ENCODE data around the gene APLF. TPM values are rescaled to one million over a fixed set of nuclear protein-coding genes. Genes with fewer than 3 reads are reported as not detected.

Gene APLF
- total and polyA plus RNA-seq, 2 donors (not counting 3 experiments of a cell fraction or from before 2014, with no cell fraction given), result 0.75 to 2.3 TPM

DNA sequence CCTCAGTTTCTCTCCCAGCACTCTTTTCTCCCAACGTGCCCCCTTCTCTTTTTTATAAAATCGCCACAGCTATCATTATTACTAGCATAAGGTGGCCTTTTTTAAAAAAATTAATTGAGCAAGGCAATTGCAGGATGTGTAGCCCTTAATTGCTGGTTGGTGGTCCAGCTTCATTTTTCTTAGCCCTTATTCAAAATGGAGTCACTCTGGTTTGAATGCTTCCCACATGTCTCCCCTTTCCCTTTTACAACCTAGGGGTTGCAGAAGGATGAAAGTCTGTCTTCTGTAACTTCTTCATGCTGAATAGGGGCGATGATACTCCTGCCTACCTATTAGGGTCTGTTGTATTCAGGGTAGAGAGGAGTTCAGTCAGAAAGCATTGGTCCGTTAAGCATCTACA is 139.4 kb downstream of the APLF start:
- H3K4me1 ChIP-seq (ENCODE audit: control insufficient read depth, extremely low read depth, insufficient read depth, low read length), result no peaks in the 10 kb centered on the region
- H3K27me3 ChIP-seq (ENCODE audit: control insufficient read depth in 2 of 2, insufficient read depth in 2 of 2, low read length in 2 of 2), result peaks cover 1 to 24% of the 10 kb centered on the region in 2 experiments
- DNase-seq (ENCODE audit: low read depth, low spot score), result no peak
- no peak overlapping the region for H3K27ac ChIP-seq (ENCODE audit: insufficient read depth, low read depth, low read length)
- no peaks in the 10 kb centered on the region for H4K20me1 ChIP-seq (replicated peaks; ENCODE audit: control insufficient read depth, extremely low read depth, insufficient read depth, low read length)
- H3K9me1 ChIP-seq (replicated peaks; ENCODE audit: control insufficient read depth, extremely low read depth, insufficient read depth, low read length), result no peaks in the 10 kb centered on the region
- H3K9ac ChIP-seq (replicated peaks; ENCODE audit: extremely low read depth, insufficient read depth, low read length), result no peak overlapping the region
- no peak for FAIRE-seq
- CTCF ChIA-PET, result interaction anchor here (1.1 to 1.6 kb wide), 3 partner anchors 10 to 102 kb away, joined by 3 to 5 read pairs (median 5); no protein-coding TSS in a partner anchor
- H3K4me3 ChIP-seq (replicated peaks in 1 of 3; ENCODE audit: insufficient read depth in 1 of 3, low read depth in 1 of 3, low read length in 3 of 3), result no peak overlapping the region
- no peak overlapping the region for H3K4me2 ChIP-seq (ENCODE audit: insufficient read depth, low read length)
- POLR2A ChIA-PET, result no interaction called here
- intact Hi-C loops (cut with micrococcal nuclease) (no loop called here), dilution Hi-C loops (cut with MboI; ENCODE audit: extremely low pct_ligation_motif_present, low sequenced_read_pairs) (no loop called here)
- H2AFZ ChIP-seq (ENCODE audit: low read depth, low read length), result no peak overlapping the region
- H3K9me3 ChIP-seq (replicated peaks; ENCODE audit: control insufficient read depth, insufficient read depth, low read length), result no peaks in the 10 kb centered on the region
- no peaks in the 10 kb centered on the region for H3K79me2 ChIP-seq (ENCODE audit: control insufficient read depth, insufficient read depth, low read length)
- no peaks in the 10 kb centered on the region for H3K36me3 ChIP-seq (ENCODE audit: control insufficient read depth in 2 of 2, extremely low read depth in 1 of 2, insufficient read depth in 2 of 2, low read length in 2 of 2)
- BruUV-seq (replicated peaks), result no TSS peak
- TF ChIP-seq, protein P1, sequence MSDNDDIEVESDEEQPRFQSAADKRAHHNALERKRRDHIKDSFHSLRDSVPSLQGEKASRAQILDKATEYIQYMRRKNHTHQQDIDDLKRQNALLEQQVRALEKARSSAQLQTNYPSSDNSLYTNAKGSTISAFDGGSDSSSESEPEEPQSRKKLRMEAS (IDR thresholded peaks at IDR 0.05; ENCODE audit: insufficient read depth, insufficient read length), result no peak
- TF ChIP-seq FOS (IDR thresholded peaks at IDR 0.05; ENCODE audit: borderline replicate concordance, insufficient read depth, low read length), result no peak
- no peak for TF ChIP-seq GATA2 (IDR thresholded peaks at IDR 0.05; ENCODE audit: insufficient read depth, insufficient read length, low read depth, low read length)
- no peak for TF ChIP-seq POLR2AphosphoS5 (IDR thresholded peaks at IDR 0.05; ENCODE audit: insufficient read depth, low read depth, low read length)
- TF ChIP-seq EZH2 (IDR thresholded peaks at IDR 0.05; ENCODE audit: borderline replicate concordance, low read depth, low read length, severe bottlenecking), result no peak

DNA sequence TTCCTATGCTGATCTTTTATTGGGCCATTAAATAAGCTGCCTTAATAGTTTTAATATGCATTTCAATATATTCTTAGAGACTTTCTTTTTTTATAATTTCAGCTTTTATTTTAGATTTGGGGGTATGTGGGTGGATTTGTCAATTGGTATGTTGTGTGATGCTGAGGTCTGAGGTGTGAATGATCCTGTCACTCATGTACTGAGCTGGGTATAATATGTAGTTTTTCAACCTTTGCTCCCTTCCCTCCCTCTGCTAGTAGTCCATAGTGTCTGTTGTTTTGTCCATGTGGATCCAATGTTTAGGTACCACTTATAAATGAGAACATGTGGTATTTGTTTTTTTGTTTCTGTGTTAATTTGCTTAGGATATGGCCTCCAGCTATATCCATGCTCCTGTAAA is 140.5 kb downstream of the APLF start:
- H3K4me2 ChIP-seq (ENCODE audit: insufficient read depth, low read length), result no peak overlapping the region
- no peaks in the 10 kb centered on the region for H3K79me2 ChIP-seq (ENCODE audit: control insufficient read depth, insufficient read depth, low read length)
- no peaks in the 10 kb centered on the region for H4K20me1 ChIP-seq (replicated peaks; ENCODE audit: control insufficient read depth, extremely low read depth, insufficient read depth, low read length)
- CTCF ChIA-PET, result interaction anchor here (1.1 to 4.2 kb wide), 3 partner anchors 9 to 13 kb away, joined by 3 to 20 read pairs (median 3); no protein-coding TSS in a partner anchor
- no peak for FAIRE-seq
- TF ChIP-seq, protein P2, sequence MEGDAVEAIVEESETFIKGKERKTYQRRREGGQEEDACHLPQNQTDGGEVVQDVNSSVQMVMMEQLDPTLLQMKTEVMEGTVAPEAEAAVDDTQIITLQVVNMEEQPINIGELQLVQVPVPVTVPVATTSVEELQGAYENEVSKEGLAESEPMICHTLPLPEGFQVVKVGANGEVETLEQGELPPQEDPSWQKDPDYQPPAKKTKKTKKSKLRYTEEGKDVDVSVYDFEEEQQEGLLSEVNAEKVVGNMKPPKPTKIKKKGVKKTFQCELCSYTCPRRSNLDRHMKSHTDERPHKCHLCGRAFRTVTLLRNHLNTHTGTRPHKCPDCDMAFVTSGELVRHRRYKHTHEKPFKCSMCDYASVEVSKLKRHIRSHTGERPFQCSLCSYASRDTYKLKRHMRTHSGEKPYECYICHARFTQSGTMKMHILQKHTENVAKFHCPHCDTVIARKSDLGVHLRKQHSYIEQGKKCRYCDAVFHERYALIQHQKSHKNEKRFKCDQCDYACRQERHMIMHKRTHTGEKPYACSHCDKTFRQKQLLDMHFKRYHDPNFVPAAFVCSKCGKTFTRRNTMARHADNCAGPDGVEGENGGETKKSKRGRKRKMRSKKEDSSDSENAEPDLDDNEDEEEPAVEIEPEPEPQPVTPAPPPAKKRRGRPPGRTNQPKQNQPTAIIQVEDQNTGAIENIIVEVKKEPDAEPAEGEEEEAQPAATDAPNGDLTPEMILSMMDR (IDR thresholded peaks at IDR 0.05; ENCODE audit: extremely low read depth in 1 of 2, insufficient read depth in 1 of 2, low read depth in 1 of 2, low read length in 2 of 2), result no peak
- TF ChIP-seq, protein P1 (IDR thresholded peaks at IDR 0.05; ENCODE audit: insufficient read depth, insufficient read length), result no peak
- TF ChIP-seq GATA2 (IDR thresholded peaks at IDR 0.05; ENCODE audit: insufficient read depth, insufficient read length, low read depth, low read length), result no peak
- no peak for TF ChIP-seq FOS (IDR thresholded peaks at IDR 0.05; ENCODE audit: borderline replicate concordance, insufficient read depth, low read length)
- TF ChIP-seq EZH2 (IDR thresholded peaks at IDR 0.05; ENCODE audit: borderline replicate concordance, low read depth, low read length, severe bottlenecking), result no peak
- no peak for TF ChIP-seq MYC (IDR thresholded peaks at IDR 0.05; ENCODE audit: low read depth, low read length)
- no peak for TF ChIP-seq JUN (IDR thresholded peaks at IDR 0.05; ENCODE audit: borderline replicate concordance, insufficient read depth, insufficient read length, low read depth)
- no peak for TF ChIP-seq POLR2AphosphoS5 (IDR thresholded peaks at IDR 0.05; ENCODE audit: insufficient read depth, low read depth, low read length)
- no peak for TF ChIP-seq POLR2A (IDR thresholded peaks at IDR 0.05; ENCODE audit: low read depth, low read length)
- H3K9me1 ChIP-seq (replicated peaks; ENCODE audit: control insufficient read depth, extremely low read depth, insufficient read depth, low read length), result no peaks in the 10 kb centered on the region
- peaks cover 1 to 19% of the 10 kb centered on the region in 2 experiments for H3K27me3 ChIP-seq (ENCODE audit: control insufficient read depth in 2 of 2, insufficient read depth in 2 of 2, low read length in 2 of 2)
- H3K27ac ChIP-seq (ENCODE audit: insufficient read depth, low read depth, low read length), result no peak overlapping the region
- no peak for DNase-seq (ENCODE audit: low read depth, low spot score)
- dilution Hi-C loops (cut with MboI; ENCODE audit: extremely low pct_ligation_motif_present, low sequenced_read_pairs), result no loop called here
- no peak overlapping the region for H3K9ac ChIP-seq (replicated peaks; ENCODE audit: extremely low read depth, insufficient read depth, low read length)
- H3K36me3 ChIP-seq (ENCODE audit: control insufficient read depth in 2 of 2, extremely low read depth in 1 of 2, insufficient read depth in 2 of 2, low read length in 2 of 2), result no peaks in the 10 kb centered on the region
- H2AFZ ChIP-seq (ENCODE audit: low read depth, low read length), result no peak overlapping the region
- no TSS peak for BruUV-seq (replicated peaks)
- H3K9me3 ChIP-seq (replicated peaks; ENCODE audit: control insufficient read depth, insufficient read depth, low read length), result no peaks in the 10 kb centered on the region
- H3K4me3 ChIP-seq (replicated peaks in 1 of 3; ENCODE audit: insufficient read depth in 1 of 3, low read depth in 1 of 3, low read length in 3 of 3), result no peak overlapping the region
- intact Hi-C loops (cut with micrococcal nuclease), result no loop called here
- H3K4me1 ChIP-seq (ENCODE audit: control insufficient read depth, extremely low read depth, insufficient read depth, low read length), result no peaks in the 10 kb centered on the region
- POLR2A ChIA-PET, result no interaction called here
